HepG2 (cell line): ENCODE data around the gene ADAMTS13. TPM values are rescaled to one million over a fixed set of nuclear protein-coding genes. Genes with fewer than 3 reads are reported as not detected.
A peak's percentile ranks its signal among the peaks of the same experiment; 100 is the strongest.

Experiments used
- ELF4 ChIP-seq: sonication (generic); formaldehyde crosslinking; IDR thresholded peaks from 2 replicates; pipeline ENCODE4 v1.5.0; 2020; ENCODE audit warnings: missing genetic modification reagents, mild to moderate bottlenecking, moderate library complexity, borderline replicate concordance
- HNRNPL ChIP-seq: fragments of 200-400 bp; formaldehyde crosslinking; IDR thresholded peaks from 2 replicates; pipeline ENCODE4 v1.6.1; 2017; ENCODE audit warnings: mild to moderate bottlenecking, low read depth, low read length
- HOXA3 ChIP-seq: sonication (generic); formaldehyde crosslinking; IDR thresholded peaks from 2 replicates; pipeline ENCODE4 v1.5.0; 2020; ENCODE audit warnings: missing genetic modification reagents
- KDM2A ChIP-seq: sonication (generic); formaldehyde crosslinking; IDR thresholded peaks from 2 replicates; pipeline ENCODE4 v1.4.0; 2020; ENCODE audit warnings: low read depth, missing genetic modification reagents, borderline replicate concordance
- KDM4B ChIP-seq: sonication (generic); formaldehyde crosslinking; IDR thresholded peaks from 2 replicates; pipeline ENCODE4 v1.4.0; 2020; ENCODE audit warnings: missing genetic modification reagents
- PITX1 ChIP-seq: sonication (generic); formaldehyde crosslinking; IDR thresholded peaks from 2 replicates; pipeline ENCODE4 v1.5.1; 2020; ENCODE audit warnings: mild to moderate bottlenecking, missing genetic modification reagents
- POGZ ChIP-seq: sonication (generic); formaldehyde crosslinking; IDR thresholded peaks from 2 replicates; pipeline ENCODE4 v1.4.0; 2020; ENCODE audit warnings: mild to moderate bottlenecking, missing genetic modification reagents
- ZNF331 ChIP-seq: sonication (generic); formaldehyde crosslinking; IDR thresholded peaks from 2 replicates; pipeline ENCODE4 v1.4.0; 2020; ENCODE audit warnings: missing genetic modification reagents
- ZNF546 ChIP-seq: sonication (generic); formaldehyde crosslinking; conservative IDR thresholded peaks from 2 replicates; pipeline ENCODE4 v1.8.1; 2023; ENCODE audit warnings: mild to moderate bottlenecking, missing genetic modification reagents
- ZNF772 ChIP-seq: sonication (generic); formaldehyde crosslinking; IDR thresholded peaks from 2 replicates; pipeline ENCODE4 v1.5.0; 2020; ENCODE audit warnings: mild to moderate bottlenecking, missing genetic modification reagents
- polyA plus RNA-seq, 8 experiments: library from polyadenylated mRNA; depleted of rRNA in 3 of 8; stranded (reverse) in 7 of 8; unstranded in 1 of 8; fragments of >200 nt; fragmentation: Illumina TruSeq in 4 of 8; extraction: Trizol in 4 of 8; gene quantifications; 2 replicates each; pipeline versions ENCODE4 v1.2.1 to v1.2.3, GENCODE V29; 2011 to 2016; ENCODE audit warnings: low read depth in 4 of 8, missing spikeins in 1 of 8, mixed read lengths in 1 of 8; ENCODE audit not compliant: insufficient read depth in 1 of 8
- total RNA-seq, 5 experiments: library from RNA; depleted of rRNA; stranded (reverse); fragments of >200 nt; fragmentation: Illumina TruSeq; extraction: Trizol; gene quantifications; 2 replicates each; pipeline ENCODE4 v1.2.3, GENCODE V29; 2016; ENCODE audit warnings: low read depth in 1 of 5
- TF ChIP-seq, protein P1 (sequence below): sonication (generic); formaldehyde crosslinking; IDR thresholded peaks from 2 replicates; pipeline ENCODE4 v1.8.1; 2022; ENCODE audit warnings: mild to moderate bottlenecking, missing genetic modification reagents
- TF ChIP-seq, protein P2 (sequence below): IDR thresholded peaks from 2 replicates; pipeline ENCODE4 v1.6.1; 2012; ENCODE audit warnings: inconsistent platforms
- TF ChIP-seq, protein P3 (sequence below): IDR thresholded peaks from 2 replicates; pipeline ENCODE4 v1.6.1; 2016; ENCODE audit warnings: mild to moderate bottlenecking, missing biosample characterization, missing genetic modification reagents
- TF ChIP-seq, protein P4 (sequence below): sonication (generic); formaldehyde crosslinking; IDR thresholded peaks from 2 replicates; pipeline ENCODE4 v1.5.0; 2020; ENCODE audit warnings: mild to moderate bottlenecking, low read depth, missing genetic modification reagents, borderline replicate concordance
- TF ChIP-seq, protein P5 (sequence below): sonication (generic); formaldehyde crosslinking; IDR thresholded peaks from 2 replicates; pipeline ENCODE4 v1.4.0; 2020; ENCODE audit warnings: mild to moderate bottlenecking, missing genetic modification reagents
- TF ChIP-seq, protein P6 (sequence below): sonication (generic); formaldehyde crosslinking; IDR thresholded peaks from 2 replicates; pipeline ENCODE4 v1.4.0; 2020; ENCODE audit warnings: mild to moderate bottlenecking, low read depth, missing genetic modification reagents
- TF ChIP-seq, protein P7 (sequence below): sonication (generic); formaldehyde crosslinking; IDR thresholded peaks from 2 replicates; pipeline ENCODE4 v1.5.0; 2020; ENCODE audit warnings: missing genetic modification reagents
- TF ChIP-seq, protein P8 (sequence below): sonication (generic); formaldehyde crosslinking; IDR thresholded peaks from 2 replicates; pipeline ENCODE4 v1.4.0; 2020; ENCODE audit warnings: mild to moderate bottlenecking, missing genetic modification reagents
- TF ChIP-seq, protein P9 (sequence below): sonication (generic); formaldehyde crosslinking; IDR thresholded peaks from 2 replicates; pipeline ENCODE4 v1.4.0; 2020; ENCODE audit warnings: missing genetic modification reagents, borderline replicate concordance

The ADAMTS13 gene
- total and polyA plus RNA-seq, 2 of the 13 experiments (the other 11 are each of a cell fraction or from before 2014, with no cell fraction given): 0.91 to 4.5 TPM

DNA sequence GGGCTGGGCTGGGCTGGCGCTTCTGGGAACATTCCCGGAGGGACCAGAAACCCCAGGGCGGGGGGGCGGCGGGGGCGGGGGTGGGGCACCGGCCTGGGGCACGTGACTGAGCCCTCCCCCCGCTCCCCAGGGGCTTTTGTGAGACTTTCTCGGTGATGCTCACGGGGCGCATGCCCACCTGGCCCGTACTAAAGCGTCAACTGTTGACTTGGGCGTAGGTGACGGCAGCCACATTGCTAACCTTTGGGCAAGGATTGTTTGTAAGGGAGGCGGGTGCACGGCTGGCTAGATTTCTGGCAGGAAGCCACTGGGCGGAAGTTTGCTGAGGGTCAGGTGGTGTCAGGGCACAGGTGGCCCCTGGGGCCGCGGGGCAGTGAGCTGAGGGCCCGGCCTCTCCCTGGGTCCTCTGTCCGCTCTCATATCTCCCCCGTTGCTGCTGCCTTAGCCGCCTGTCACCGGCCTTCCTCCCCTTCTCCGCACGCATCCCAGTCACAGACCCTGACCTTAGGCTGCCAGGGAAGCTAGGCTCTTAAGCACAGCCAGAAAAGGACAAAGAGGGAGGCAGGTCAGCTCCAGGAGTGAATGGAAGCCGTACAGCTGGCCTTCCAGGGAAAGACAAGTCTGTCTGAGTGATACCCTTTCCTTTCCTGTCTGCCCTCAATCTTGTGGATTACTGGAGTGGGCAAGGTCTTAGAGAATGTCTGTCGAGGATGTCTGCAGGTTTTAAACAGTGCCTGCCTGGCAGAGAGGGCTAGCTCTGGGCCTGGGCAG lies 38.4 kb downstream of the ADAMTS13 start (continued):
- TF ChIP-seq, protein P1, sequence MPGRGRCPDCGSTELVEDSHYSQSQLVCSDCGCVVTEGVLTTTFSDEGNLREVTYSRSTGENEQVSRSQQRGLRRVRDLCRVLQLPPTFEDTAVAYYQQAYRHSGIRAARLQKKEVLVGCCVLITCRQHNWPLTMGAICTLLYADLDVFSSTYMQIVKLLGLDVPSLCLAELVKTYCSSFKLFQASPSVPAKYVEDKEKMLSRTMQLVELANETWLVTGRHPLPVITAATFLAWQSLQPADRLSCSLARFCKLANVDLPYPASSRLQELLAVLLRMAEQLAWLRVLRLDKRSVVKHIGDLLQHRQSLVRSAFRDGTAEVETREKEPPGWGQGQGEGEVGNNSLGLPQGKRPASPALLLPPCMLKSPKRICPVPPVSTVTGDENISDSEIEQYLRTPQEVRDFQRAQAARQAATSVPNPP (CRISPR knock-in tag): 0 out of 2 replicates have a peak, but pooled peaks have one; percentile 22
- TF ChIP-seq, protein P2, sequence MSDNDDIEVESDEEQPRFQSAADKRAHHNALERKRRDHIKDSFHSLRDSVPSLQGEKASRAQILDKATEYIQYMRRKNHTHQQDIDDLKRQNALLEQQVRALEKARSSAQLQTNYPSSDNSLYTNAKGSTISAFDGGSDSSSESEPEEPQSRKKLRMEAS: peak; percentile 80
- TF ChIP-seq PITX1 (CRISPR knock-in tag) (0 out of 2 replicates have a peak, but pooled peaks have one; percentile 36), ZNF546 (CRISPR knock-in tag) (0 out of 2 replicates have a peak, but pooled peaks have one; percentile 53), ZNF772 (CRISPR knock-in tag) (peak; percentile 85), KDM2A (CRISPR knock-in tag) (0 out of 2 replicates have a peak, but pooled peaks have one; percentile 10), HNRNPL (peak; percentile 89), POGZ (CRISPR knock-in tag) (peak; percentile 42; the same call in 1 of the 2 replicates), ZNF331 (CRISPR knock-in tag) (peak; percentile 68), ELF4 (CRISPR knock-in tag) (no peak), KDM4B (CRISPR knock-in tag) (peak; percentile 57; the same call in 1 of the 2 replicates), HOXA3 (CRISPR knock-in tag) (peak; percentile 66; the same call in 1 of the 2 replicates)
- TF ChIP-seq, protein P3, sequence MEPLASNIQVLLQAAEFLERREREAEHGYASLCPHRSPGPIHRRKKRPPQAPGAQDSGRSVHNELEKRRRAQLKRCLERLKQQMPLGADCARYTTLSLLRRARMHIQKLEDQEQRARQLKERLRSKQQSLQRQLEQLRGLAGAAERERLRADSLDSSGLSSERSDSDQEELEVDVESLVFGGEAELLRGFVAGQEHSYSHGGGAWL: no peak
- TF ChIP-seq, protein P4, sequence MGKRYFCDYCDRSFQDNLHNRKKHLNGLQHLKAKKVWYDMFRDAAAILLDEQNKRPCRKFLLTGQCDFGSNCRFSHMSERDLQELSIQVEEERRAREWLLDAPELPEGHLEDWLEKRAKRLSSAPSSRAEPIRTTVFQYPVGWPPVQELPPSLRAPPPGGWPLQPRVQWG (CRISPR knock-in tag): no peak
- TF ChIP-seq, protein P5, sequence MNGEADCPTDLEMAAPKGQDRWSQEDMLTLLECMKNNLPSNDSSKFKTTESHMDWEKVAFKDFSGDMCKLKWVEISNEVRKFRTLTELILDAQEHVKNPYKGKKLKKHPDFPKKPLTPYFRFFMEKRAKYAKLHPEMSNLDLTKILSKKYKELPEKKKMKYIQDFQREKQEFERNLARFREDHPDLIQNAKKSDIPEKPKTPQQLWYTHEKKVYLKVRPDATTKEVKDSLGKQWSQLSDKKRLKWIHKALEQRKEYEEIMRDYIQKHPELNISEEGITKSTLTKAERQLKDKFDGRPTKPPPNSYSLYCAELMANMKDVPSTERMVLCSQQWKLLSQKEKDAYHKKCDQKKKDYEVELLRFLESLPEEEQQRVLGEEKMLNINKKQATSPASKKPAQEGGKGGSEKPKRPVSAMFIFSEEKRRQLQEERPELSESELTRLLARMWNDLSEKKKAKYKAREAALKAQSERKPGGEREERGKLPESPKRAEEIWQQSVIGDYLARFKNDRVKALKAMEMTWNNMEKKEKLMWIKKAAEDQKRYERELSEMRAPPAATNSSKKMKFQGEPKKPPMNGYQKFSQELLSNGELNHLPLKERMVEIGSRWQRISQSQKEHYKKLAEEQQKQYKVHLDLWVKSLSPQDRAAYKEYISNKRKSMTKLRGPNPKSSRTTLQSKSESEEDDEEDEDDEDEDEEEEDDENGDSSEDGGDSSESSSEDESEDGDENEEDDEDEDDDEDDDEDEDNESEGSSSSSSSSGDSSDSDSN (CRISPR knock-in tag): peak; percentile 82
- TF ChIP-seq, protein P6, sequence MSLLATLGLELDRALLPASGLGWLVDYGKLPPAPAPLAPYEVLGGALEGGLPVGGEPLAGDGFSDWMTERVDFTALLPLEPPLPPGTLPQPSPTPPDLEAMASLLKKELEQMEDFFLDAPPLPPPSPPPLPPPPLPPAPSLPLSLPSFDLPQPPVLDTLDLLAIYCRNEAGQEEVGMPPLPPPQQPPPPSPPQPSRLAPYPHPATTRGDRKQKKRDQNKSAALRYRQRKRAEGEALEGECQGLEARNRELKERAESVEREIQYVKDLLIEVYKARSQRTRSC: no peak
- TF ChIP-seq, protein P7, sequence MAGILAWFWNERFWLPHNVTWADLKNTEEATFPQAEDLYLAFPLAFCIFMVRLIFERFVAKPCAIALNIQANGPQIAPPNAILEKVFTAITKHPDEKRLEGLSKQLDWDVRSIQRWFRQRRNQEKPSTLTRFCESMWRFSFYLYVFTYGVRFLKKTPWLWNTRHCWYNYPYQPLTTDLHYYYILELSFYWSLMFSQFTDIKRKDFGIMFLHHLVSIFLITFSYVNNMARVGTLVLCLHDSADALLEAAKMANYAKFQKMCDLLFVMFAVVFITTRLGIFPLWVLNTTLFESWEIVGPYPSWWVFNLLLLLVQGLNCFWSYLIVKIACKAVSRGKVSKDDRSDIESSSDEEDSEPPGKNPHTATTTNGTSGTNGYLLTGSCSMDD: no peak
- TF ChIP-seq, protein P8, sequence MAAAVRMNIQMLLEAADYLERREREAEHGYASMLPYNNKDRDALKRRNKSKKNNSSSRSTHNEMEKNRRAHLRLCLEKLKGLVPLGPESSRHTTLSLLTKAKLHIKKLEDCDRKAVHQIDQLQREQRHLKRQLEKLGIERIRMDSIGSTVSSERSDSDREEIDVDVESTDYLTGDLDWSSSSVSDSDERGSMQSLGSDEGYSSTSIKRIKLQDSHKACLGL (CRISPR knock-in tag): no peak
- TF ChIP-seq, protein P9, sequence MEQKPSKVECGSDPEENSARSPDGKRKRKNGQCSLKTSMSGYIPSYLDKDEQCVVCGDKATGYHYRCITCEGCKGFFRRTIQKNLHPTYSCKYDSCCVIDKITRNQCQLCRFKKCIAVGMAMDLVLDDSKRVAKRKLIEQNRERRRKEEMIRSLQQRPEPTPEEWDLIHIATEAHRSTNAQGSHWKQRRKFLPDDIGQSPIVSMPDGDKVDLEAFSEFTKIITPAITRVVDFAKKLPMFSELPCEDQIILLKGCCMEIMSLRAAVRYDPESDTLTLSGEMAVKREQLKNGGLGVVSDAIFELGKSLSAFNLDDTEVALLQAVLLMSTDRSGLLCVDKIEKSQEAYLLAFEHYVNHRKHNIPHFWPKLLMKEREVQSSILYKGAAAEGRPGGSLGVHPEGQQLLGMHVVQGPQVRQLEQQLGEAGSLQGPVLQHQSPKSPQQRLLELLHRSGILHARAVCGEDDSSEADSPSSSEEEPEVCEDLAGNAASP (CRISPR knock-in tag): peak; percentile 68; the same call in 1 of the 2 replicates
